Measurements from ENCODE around the gene FUT8. TPM values are rescaled to one million over a fixed set of nuclear protein-coding genes. Genes with fewer than 3 reads are reported as not detected.
"Not testable (repeated sequence)": the region's sequence is repeated elsewhere in the genome, so short reads cannot be mapped to it uniquely, and the experiment has no call there.

FUT8 gene
- total RNA-seq, 8 experiments from 2014 or later = 26.4 to 68.1 (median 30.7) TPM

DNA sequence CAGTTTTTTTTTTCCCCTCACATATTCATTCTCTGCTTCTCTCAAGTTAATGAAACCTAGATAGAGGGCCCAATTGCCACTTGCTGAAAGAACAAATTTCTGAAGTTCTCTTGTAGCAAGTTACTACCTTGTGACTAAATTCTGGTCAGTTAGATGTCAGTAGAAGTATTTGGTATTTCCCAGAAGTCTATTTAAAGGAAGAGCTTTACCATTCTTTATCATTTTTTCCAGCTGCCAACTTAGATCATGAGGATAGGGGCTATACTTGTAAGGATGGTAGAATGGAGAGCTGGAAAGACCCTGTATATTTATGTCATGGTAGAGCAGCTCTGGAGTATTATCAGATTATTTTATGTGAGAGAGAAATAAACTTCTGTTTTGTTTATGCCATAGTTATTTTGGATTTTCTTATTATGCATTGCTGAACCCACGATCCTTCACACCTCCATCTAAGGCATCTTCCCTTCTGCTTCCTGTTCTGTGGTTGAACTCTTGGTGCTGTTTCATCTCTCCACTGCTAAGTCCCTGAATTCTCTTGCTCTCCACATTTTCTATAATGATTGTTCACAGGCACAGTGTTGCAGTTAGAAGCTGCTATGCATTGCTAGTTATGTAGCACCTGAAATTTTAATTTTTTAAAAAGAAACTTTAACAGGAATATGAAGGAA is 25.9 kb downstream of the FUT8 start:
- no peak for ATAC-seq (replicated peaks in 6 of 8)
- WGBS, 10 experiments = 71 to 100% (median 94%) methylated on average over 1 of the region's 1 CpG

DNA sequence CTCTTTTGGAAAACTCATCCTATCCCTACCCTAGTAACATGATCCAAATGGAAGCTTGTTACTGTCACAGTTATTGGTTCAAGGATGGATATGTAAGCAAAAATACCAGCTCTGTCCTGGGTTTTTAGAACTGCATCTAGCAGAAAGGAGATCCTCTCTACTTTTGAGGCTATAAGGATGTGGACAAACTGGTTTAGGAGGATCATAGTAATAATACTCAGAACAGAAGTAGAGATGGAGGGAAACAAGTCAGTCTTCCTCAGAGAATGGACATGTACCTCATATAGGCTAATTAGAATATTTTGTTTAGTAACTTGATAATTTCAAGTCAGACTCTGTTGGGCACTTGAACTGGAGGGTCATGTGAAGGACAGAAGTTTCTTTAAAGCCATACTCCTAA is 26.6 kb downstream of the FUT8 start:
- no peak for ATAC-seq (replicated peaks in 6 of 8)
- Histone ChIP-seq H3K4me1 (replicated peaks in 1 of 2) (peaks cover 0 to 6% of the 10 kb centered on the region in 2 donors), H3K4me3 (no peak overlapping the region), H3K27ac (no peak overlapping the region)
- in situ Hi-C loops (cut with MboI; ENCODE audit: low pct_unique_long_range_greater_than_20kb in 2 of 9, low sequenced_read_pairs in 9 of 9, unreplicated experiment in 9 of 9) = no loop called here

More for the DNA sequence above, 25.9 kb downstream of the FUT8 start:
- no peak overlapping the region for H3K27ac ChIP-seq
- H3K4me1 ChIP-seq (replicated peaks in 1 of 2) = peaks cover 0 to 14% of the 10 kb centered on the region in 2 donors
- in situ Hi-C loops (cut with MboI; ENCODE audit: low pct_unique_long_range_greater_than_20kb in 2 of 9, low sequenced_read_pairs in 9 of 9, unreplicated experiment in 9 of 9) = no loop called here
- H3K4me3 ChIP-seq = no peak overlapping the region

DNA sequence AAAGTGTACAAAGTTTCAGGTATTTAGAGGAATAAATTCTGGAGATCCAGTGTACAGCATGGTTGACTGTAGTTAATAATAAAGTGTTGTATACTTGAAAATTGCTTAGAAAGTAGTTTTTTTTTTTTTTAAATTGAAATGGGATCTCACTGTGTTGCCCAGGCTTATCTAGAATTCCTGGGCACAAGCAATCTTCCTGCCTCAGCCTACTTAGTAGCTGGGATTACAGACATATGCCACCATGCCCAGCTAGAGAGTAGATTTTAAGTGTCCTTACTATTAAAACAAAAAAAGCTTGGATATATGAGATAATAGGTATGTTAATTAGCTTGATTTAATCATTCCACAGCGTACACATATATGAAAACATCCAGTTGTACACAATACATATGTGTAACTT is 27.7 kb downstream of the FUT8 start:
- ATAC-seq (replicated peaks in 6 of 8) = no peak
- Histone ChIP-seq H3K4me1 (replicated peaks in 1 of 2) (no peaks in the 10 kb centered on the region), H3K4me3 (no peak overlapping the region), H3K27ac (no peak overlapping the region)
- in situ Hi-C loops (cut with MboI; ENCODE audit: low pct_unique_long_range_greater_than_20kb in 2 of 9, low sequenced_read_pairs in 9 of 9, unreplicated experiment in 9 of 9) = no loop called here
- 86 to 100% (median 100%) methylated on average over 1 of the region's 1 CpG; no CpG with 5 or more reads in 3 of the 10 experiments for WGBS, 10 experiments

DNA sequence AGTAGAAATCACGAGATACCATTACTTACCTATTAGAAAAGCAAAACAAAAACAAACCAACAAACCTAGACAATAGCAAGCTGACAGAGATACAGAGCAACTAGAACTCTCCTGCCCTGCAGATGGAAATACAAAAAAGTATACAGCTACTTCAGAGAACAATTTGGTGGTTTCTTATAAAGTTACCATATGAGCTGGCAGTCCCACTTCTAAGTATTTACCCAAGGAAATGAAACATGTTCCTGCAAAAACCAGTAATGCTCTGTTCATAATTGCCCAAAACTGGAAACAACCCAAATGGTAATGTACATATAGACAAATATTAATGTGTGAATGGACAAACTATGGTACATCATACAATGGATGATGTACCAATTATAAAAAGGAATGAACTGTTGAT is 31.7 kb downstream of the FUT8 start:
- 81 to 100% (median 100%) methylated on average over 1 of the region's 1 CpG; no CpG with 5 or more reads in 1 of the 10 experiments for WGBS, 10 experiments
- no peak for ATAC-seq (replicated peaks in 6 of 8)
- in situ Hi-C loops (cut with MboI; ENCODE audit: low pct_unique_long_range_greater_than_20kb in 2 of 9, low sequenced_read_pairs in 9 of 9, unreplicated experiment in 9 of 9) = no loop called here
- no peaks in the 10 kb centered on the region for H3K4me1 ChIP-seq (replicated peaks in 1 of 2)
- H3K27ac ChIP-seq = no peak overlapping the region
- H3K4me3 ChIP-seq = no peak overlapping the region

DNA sequence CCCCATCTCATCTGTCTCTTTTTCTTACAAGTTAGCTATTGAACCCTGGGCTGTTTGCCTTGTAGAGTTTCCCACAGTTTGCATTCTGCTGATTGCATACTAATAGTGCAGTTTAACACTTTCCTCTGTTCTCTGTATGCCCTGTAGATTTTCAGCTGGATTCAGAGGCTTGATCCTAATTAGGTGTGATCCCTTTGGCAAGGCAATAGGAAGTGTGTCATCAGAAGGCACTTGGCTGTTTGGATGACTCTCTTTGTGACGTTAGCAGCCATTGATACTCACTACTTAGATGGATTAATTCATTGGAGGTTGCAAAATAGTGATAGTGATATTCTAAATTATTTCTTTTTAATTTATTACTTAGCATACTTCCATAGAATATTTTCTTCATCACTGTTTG is 33.6 kb downstream of the FUT8 start:
- WGBS, 10 experiments = 0 to 100% (median 80%) methylated on average over 1 of the region's 1 CpG; no CpG with 5 or more reads in 5 of the 10 experiments
- in situ Hi-C loops (cut with MboI; ENCODE audit: low pct_unique_long_range_greater_than_20kb in 2 of 9, low sequenced_read_pairs in 9 of 9, unreplicated experiment in 9 of 9) = no loop called here
- ATAC-seq (replicated peaks in 6 of 8) = no peak
- Histone ChIP-seq H3K4me3 (no peak overlapping the region), H3K27ac (no peak overlapping the region), H3K4me1 (replicated peaks in 1 of 2) (no peaks in the 10 kb centered on the region)

DNA sequence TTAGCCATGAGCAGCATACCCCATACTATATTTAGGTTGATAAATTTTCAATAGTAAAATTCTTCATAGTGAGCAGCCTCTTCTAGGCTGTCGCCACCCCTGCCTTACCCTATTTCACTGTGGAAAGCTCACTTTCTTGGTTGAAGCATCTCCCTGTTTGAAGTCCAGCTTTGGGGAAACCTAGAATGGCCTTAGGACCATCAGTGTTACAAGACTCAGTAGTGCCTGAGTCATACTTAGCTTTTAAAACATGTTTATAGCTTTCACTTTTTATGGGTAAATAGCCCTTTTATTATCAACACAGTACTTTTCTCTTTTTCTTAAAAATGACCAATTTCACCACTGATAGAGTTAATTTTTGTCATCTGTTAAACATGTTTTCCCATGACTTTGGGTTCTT is 37.1 kb downstream of the FUT8 start:
- no peaks in the 10 kb centered on the region for H3K4me1 ChIP-seq (replicated peaks in 1 of 2)
- no peak overlapping the region for H3K27ac ChIP-seq
- H3K4me3 ChIP-seq = no peak overlapping the region
- WGBS, 10 experiments = 86 to 100% (median 100%) methylated on average over 1 of the region's 1 CpG; no CpG with 5 or more reads in 4 of the 10 experiments
- peak in 1 of 8 experiments; percentile 24 for ATAC-seq (replicated peaks in 6 of 8)
- in situ Hi-C loops (cut with MboI; ENCODE audit: low pct_unique_long_range_greater_than_20kb in 2 of 9, low sequenced_read_pairs in 9 of 9, unreplicated experiment in 9 of 9) = no loop called here

DNA sequence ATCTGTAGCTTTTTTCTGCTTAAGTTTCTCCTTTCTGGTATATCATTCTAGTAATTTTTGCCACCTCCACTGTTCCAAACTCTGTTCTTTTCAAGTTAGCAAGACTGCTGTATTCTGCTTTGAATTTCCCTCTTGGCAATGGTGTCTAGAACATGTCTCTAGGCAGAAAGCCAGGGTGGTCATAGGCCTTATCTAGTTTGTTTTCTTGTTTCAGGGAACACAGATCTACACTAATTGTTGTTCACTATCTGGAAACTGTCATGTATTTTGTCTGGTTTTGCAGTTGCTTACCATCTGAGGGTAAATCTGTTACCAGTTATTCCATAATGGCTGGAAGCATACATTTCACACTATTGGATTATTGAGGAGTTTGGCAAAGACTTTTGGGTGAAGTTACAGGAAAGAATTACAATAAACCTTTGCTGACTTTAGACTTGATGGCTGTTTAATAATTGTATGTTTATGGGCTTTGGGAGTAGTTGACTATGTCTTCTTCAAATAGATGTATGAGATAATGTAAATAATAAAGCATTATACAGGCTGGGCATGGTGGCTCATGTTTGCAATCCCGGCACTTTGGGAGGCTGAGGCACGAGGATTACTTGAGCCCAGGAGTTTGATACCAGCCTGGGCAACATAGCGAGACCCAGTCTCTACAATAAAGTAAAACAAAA is 41.4 kb downstream of the FUT8 start:
- H3K4me3 ChIP-seq = no peak overlapping the region
- H3K4me1 ChIP-seq (replicated peaks in 1 of 2) = no peaks in the 10 kb centered on the region
- no peak for ATAC-seq (replicated peaks in 6 of 8)
- H3K27ac ChIP-seq = no peak overlapping the region
- WGBS, 10 experiments = 83 to 100% (median 97%) methylated on average over 1 to 3 of the region's 3 CpGs; no CpG with 5 or more reads in 3 of the 10 experiments
- in situ Hi-C loops (cut with MboI; ENCODE audit: low pct_unique_long_range_greater_than_20kb in 2 of 9, low sequenced_read_pairs in 9 of 9, unreplicated experiment in 9 of 9) = no loop called here

DNA sequence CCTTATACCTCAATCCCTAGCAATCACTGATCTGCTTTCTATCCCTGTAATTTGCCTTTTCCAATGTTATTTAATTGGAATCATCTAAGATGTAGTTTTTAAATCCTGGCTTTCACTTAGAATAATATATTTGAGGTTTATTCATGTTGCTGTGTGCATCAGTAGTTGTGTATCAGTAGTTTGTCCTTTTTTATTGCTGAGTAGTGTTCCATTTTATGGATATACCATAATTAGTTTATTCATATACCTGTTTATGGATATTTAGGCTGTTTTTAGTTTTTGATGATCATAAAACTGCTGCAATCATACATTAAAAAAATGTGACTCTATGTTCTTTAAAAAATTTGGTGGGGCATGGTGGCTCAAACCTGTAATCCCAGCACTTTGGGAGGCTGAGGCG is 43.7 kb downstream of the FUT8 start:
- no peak for ATAC-seq (replicated peaks in 6 of 8)
- WGBS, 10 experiments = 100% methylated on average over 1 of the region's 1 CpG; no CpG with 5 or more reads in 6 of the 10 experiments
- Histone ChIP-seq H3K4me3 (no peak overlapping the region), H3K4me1 (replicated peaks in 1 of 2) (no peaks in the 10 kb centered on the region), H3K27ac (no peak overlapping the region)
- in situ Hi-C loops (cut with MboI; ENCODE audit: low pct_unique_long_range_greater_than_20kb in 2 of 9, low sequenced_read_pairs in 9 of 9, unreplicated experiment in 9 of 9) = no loop called here

DNA sequence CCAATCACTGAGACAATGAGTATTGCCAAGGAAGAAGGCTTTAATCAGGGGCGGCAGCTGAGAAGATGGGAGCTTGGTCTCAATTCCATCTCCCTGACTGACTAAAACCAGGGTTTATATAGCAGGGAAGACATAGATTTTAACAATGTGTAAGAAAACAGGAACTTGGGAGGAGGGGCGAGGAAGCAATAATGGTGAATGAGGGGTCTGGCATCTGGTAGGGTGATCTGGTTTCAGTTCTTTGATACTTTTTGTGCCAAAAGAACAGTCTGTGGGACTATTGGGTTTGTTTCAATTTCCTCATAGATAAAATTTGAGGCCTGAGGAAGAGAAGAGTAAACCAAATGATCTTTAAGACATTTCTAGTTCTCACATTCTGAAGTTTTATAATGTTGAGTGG is 49.2 kb downstream of the FUT8 start:
- in situ Hi-C loops (cut with MboI; ENCODE audit: low pct_unique_long_range_greater_than_20kb in 2 of 9, low sequenced_read_pairs in 9 of 9, unreplicated experiment in 9 of 9) = no loop called here
- H3K4me3 ChIP-seq = no peak overlapping the region
- WGBS, 10 experiments = 80 to 100% (median 93%) methylated on average over 1 to 2 of the region's 2 CpGs; no CpG with 5 or more reads in 1 of the 10 experiments
- no peak overlapping the region for H3K27ac ChIP-seq
- H3K4me1 ChIP-seq (replicated peaks in 1 of 2) = no peaks in the 10 kb centered on the region
- ATAC-seq (replicated peaks in 6 of 8) = no peak

DNA sequence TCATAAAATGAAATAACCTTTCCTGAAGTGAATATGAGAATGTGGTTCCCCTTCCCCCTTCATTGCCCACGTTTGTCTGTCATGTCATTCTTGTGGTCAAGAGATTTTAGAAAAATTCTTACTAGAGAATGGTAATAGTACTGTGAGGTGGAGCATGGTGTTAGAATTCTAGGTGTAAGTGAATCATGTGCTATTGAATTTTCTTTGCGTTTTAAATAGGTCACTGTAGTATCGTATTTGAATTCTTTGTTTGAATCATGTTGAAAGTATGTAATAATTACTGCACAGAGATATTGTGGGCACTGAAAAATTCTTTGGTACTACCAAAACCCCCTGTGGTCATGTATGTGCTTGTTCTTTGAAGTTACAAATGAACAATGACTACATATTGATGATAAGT is 49.9 kb downstream of the FUT8 start:
- in situ Hi-C loops (cut with MboI; ENCODE audit: low pct_unique_long_range_greater_than_20kb in 2 of 9, low sequenced_read_pairs in 9 of 9, unreplicated experiment in 9 of 9) = no loop called here
- WGBS, 10 experiments = 27 to 100% (median 79%) methylated on average over 1 to 3 of the region's 3 CpGs
- Histone ChIP-seq H3K4me3 (no peak overlapping the region), H3K4me1 (replicated peaks in 1 of 2) (no peaks in the 10 kb centered on the region), H3K27ac (no peak overlapping the region)
- no peak for ATAC-seq (replicated peaks in 6 of 8)

DNA sequence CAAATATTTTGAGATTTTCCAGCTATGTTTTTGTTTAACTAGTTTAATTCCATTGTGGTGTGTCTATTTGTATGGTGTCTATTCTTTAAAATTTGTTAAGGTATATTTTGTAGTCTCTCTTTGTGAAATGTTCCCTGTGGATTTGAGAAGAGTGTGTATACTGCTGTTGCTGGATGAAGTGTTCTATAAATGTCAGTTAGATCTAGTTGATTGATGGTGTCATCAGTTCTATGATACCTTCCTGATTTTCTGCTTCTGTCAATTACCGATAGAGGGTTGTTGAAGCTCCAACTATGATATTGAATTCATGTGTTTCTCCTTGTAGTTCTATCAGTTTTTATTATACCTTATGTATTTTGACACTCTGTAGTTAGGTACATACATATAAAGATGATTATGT is 53.1 kb downstream of the FUT8 start:
- no peak overlapping the region for H3K27ac ChIP-seq
- in situ Hi-C loops (cut with MboI; ENCODE audit: low pct_unique_long_range_greater_than_20kb in 2 of 9, low sequenced_read_pairs in 9 of 9, unreplicated experiment in 9 of 9) = no loop called here
- peaks cover 0 to 3% of the 10 kb centered on the region in 2 donors for H3K4me1 ChIP-seq (replicated peaks in 1 of 2)
- ATAC-seq (replicated peaks in 6 of 8) = no peak
- WGBS, 10 experiments = 90 to 100% (median 100%) methylated on average over 1 of the region's 1 CpG; no CpG with 5 or more reads in 4 of the 10 experiments
- H3K4me3 ChIP-seq = no peak overlapping the region

DNA sequence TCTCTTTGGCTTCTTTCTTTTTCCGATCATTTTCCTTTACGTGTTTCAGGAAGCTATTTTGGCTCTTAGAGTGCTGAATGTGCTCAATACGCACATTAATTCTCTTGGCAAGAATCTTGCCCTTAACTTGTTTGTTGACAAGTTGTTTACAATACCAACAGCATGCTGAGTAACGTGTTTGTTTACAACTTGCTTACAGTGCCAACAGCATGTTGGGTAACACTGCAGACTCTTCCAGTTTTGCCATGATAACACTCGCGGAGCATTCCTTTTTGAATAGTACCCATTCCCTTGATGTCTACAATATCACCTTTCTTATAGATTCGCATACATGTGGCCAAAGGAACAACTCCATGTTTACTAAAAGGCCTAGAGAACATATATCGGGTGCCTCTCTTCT is 55.4 kb downstream of the FUT8 start:
- WGBS, 10 experiments = 75 to 100% (median 98%) methylated on average over 2 to 8 of the region's 8 CpGs; no CpG with 5 or more reads in 1 of the 10 experiments
- H3K27ac ChIP-seq; ATAC-seq (replicated peaks in 6 of 8); H3K4me3 ChIP-seq; in situ Hi-C loops (cut with MboI; ENCODE audit: low pct_unique_long_range_greater_than_20kb in 2 of 9, low sequenced_read_pairs in 9 of 9, unreplicated experiment in 9 of 9): not testable (repeated sequence)
- peaks cover 13 to 18% of the 10 kb centered on the region in 2 donors for H3K4me1 ChIP-seq (replicated peaks in 1 of 2)

DNA sequence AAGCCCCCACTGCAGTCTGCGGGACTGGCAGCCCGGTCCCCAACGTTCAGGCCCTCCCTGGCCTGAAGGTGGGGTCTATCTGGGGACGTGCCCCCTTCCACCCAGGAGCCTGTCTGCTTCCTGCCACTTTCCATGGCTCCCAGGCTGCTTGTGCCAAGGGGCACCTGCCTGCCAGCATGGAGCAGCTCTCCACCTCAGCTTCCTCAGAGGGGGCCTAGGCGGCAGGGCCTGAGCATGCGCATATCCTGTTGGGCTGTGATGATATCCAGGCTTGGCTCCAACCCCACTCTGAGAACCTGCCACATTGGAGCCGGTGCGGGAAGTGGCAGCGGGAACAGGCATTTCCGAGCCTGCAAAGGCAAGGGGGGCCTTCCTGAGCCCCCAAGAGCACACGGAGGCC is 57.4 kb downstream of the FUT8 start:
- no peak overlapping the region for H3K4me3 ChIP-seq
- 92 to 100% (median 95%) methylated on average over 1 to 4 of the region's 11 CpGs; no CpG with 5 or more reads in 7 of the 10 experiments for WGBS, 10 experiments
- in situ Hi-C loops (cut with MboI; ENCODE audit: low pct_unique_long_range_greater_than_20kb in 2 of 9, low sequenced_read_pairs in 9 of 9, unreplicated experiment in 9 of 9) = no loop called here
- H3K27ac ChIP-seq = no peak overlapping the region
- peak in 1 of 8 experiments; percentile 65 for ATAC-seq (replicated peaks in 6 of 8)
- H3K4me1 ChIP-seq (replicated peaks in 1 of 2) = peaks cover 13 to 18% of the 10 kb centered on the region in 2 donors
